ENCODE measurements around the gene FOXK1.

Gene FOXK1

DNA sequence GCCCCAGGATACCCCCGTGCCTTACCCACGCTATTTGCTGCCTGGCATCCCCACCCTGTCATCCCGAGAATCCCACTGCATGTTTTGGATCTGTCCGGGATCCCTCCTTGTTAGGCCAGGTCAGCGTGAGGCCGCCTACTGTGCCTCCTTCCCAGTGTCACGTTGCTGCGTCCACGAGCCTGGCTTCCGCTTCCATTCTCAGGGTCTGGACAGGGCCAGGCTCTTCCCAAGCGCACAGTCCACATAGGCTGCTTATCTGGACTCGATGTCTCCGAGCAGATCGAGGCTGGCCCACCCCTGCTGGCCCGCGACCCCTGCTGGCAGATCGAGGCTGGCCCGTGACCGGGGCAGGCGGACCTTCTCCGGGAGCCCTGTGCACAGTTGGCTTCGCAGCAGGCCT is 27.1 kb downstream of the FOXK1 start:
- Histone ChIP-seq H3K9ac (ENCODE audit: low read depth in 1 of 2, low read length in 2 of 2) (no peak overlapping the region), H3K27ac (ENCODE audit: low read depth, low read length) (no peak overlapping the region), H3K9me3 (ENCODE audit: control insufficient read depth in 1 of 2, low read length in 2 of 2) (no peaks in the 10 kb centered on the region), H3K27me3 (ENCODE audit: control insufficient read depth in 1 of 2, insufficient read depth in 2 of 2, low read length in 2 of 2) (no peaks in the 10 kb centered on the region), H3K4me3 (ENCODE audit: low read depth in 1 of 2, low read length in 2 of 2) (no peak overlapping the region), H3K36me3 (ENCODE audit: control insufficient read depth in 1 of 2, insufficient read depth in 2 of 2, low read length in 2 of 2) (peaks cover 0 to 8% of the 10 kb centered on the region in 2 donors), H3K4me1 (ENCODE audit: control insufficient read depth in 1 of 2, insufficient read depth in 2 of 2, low read length in 2 of 2) (peaks cover 10 to 12% of the 10 kb centered on the region in 2 donors)

DNA sequence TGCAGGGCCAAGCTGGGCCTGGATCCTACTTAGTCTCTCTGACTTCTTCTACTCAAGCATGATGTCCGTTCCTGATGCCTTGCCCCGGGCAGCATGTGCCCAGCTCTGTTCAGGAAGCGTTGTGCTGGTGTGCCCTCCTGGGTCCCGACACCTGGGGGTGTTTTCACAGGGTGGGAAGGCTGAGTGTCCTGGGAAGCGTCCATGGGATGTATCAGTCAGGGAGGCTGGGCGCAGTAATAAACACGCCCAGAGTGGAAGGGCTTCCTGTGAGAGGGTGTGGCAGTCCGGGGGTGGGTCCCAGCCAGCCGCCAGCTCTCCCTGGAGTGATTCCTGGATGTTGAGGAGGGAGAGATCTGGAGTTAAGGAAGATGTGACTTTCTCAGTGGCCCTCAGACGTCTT is 29.0 kb downstream of the FOXK1 start:
- Histone ChIP-seq H3K9ac (ENCODE audit: low read depth in 1 of 2, low read length in 2 of 2) (no peak overlapping the region), H3K4me3 (ENCODE audit: low read depth in 1 of 2, low read length in 2 of 2) (no peak overlapping the region), H3K27ac (ENCODE audit: low read depth, low read length) (no peak overlapping the region), H3K27me3 (ENCODE audit: control insufficient read depth in 1 of 2, insufficient read depth in 2 of 2, low read length in 2 of 2) (no peaks in the 10 kb centered on the region), H3K4me1 (ENCODE audit: control insufficient read depth in 1 of 2, insufficient read depth in 2 of 2, low read length in 2 of 2) (peaks cover 10 to 17% of the 10 kb centered on the region in 2 donors), H3K9me3 (ENCODE audit: control insufficient read depth in 1 of 2, low read length in 2 of 2) (no peaks in the 10 kb centered on the region), H3K36me3 (ENCODE audit: control insufficient read depth in 1 of 2, insufficient read depth in 2 of 2, low read length in 2 of 2) (peaks cover 0 to 8% of the 10 kb centered on the region in 2 donors)

DNA sequence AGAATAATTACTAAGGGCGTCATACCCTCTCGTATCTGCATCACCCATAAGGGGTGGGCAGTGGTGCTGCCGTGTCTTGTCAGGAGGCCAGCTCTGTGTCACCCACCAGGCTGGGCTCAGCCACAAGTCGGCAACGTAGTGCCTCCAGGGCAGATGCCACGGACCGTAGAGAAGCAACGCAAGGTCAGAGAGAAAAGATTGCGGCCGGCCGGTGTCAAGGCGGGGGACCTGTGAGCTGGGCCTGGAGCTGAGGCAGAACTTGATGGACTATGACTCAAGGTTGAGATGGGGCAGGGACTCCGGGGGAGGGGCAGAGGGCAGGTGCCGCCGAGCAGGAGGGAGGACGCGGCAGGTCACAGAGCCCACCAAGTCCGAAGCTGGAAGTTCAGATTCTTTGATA is 29.5 kb downstream of the FOXK1 start:
- H3K27me3 ChIP-seq (ENCODE audit: control insufficient read depth in 1 of 2, insufficient read depth in 2 of 2, low read length in 2 of 2) = no peaks in the 10 kb centered on the region
- no peak overlapping the region for H3K4me3 ChIP-seq (ENCODE audit: low read depth in 1 of 2, low read length in 2 of 2)
- H3K27ac ChIP-seq (ENCODE audit: low read depth, low read length) = no peak overlapping the region
- peaks cover 10 to 17% of the 10 kb centered on the region in 2 donors for H3K4me1 ChIP-seq (ENCODE audit: control insufficient read depth in 1 of 2, insufficient read depth in 2 of 2, low read length in 2 of 2)
- H3K9me3 ChIP-seq (ENCODE audit: control insufficient read depth in 1 of 2, low read length in 2 of 2) = no peaks in the 10 kb centered on the region
- H3K9ac ChIP-seq (ENCODE audit: low read depth in 1 of 2, low read length in 2 of 2) = no peak overlapping the region
- H3K36me3 ChIP-seq (ENCODE audit: control insufficient read depth in 1 of 2, insufficient read depth in 2 of 2, low read length in 2 of 2) = peaks cover 0 to 8% of the 10 kb centered on the region in 2 donors

DNA sequence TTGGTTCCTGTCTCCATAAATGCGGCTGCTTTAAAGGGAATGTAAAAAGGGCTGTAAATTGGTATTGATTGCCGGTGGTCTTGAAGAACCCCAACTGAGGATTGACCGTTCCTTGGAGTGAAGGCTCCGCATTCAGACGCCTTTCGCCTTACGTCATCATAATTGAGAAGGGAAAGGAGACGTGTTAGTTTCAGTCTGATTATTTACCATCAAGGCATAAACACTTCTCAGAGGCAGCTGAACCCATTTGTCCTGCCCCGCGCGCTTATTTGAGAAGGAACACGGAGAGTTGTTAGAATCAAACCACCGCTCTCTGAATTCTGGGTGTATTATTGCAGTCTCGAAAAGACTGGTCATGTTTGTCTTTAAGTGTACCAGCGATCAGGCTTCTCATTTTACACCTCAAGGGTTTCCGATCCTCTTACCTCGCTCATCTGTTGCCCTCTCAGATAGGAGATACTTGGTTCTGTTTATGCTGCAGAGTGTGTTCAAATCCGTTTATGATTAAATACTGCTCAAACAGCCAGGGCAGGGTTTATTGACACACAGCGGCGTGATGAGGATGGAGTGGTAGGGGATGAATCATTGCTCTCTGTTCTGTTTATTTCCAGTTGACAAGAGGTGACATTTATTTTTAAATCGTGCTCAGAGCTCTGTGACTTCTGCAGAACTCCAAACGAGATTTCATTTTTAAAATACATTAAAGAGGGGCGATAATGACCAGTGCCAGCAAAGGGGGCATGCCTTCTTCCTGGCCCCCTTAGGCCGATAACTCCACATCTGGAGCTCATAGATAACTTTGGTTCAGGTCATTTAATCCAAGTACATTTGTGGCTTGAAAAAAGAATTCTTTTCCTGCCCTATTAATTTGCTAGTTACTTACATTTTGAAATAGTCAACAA is 30.4 kb downstream of the FOXK1 start:
- Histone ChIP-seq H3K27me3 (ENCODE audit: control insufficient read depth in 1 of 2, insufficient read depth in 2 of 2, low read length in 2 of 2) (no peaks in the 10 kb centered on the region), H3K9me3 (ENCODE audit: control insufficient read depth in 1 of 2, low read length in 2 of 2) (no peaks in the 10 kb centered on the region), H3K4me1 (ENCODE audit: control insufficient read depth in 1 of 2, insufficient read depth in 2 of 2, low read length in 2 of 2) (peaks cover 10 to 17% of the 10 kb centered on the region in 2 donors), H3K9ac (ENCODE audit: low read depth in 1 of 2, low read length in 2 of 2) (no peak overlapping the region), H3K4me3 (ENCODE audit: low read depth in 1 of 2, low read length in 2 of 2) (peak overlapping the region in 1 of 2 donors; percentile 17), H3K36me3 (ENCODE audit: control insufficient read depth in 1 of 2, insufficient read depth in 2 of 2, low read length in 2 of 2) (peaks cover 0 to 10% of the 10 kb centered on the region in 2 donors), H3K27ac (ENCODE audit: low read depth, low read length) (no peak overlapping the region)

DNA sequence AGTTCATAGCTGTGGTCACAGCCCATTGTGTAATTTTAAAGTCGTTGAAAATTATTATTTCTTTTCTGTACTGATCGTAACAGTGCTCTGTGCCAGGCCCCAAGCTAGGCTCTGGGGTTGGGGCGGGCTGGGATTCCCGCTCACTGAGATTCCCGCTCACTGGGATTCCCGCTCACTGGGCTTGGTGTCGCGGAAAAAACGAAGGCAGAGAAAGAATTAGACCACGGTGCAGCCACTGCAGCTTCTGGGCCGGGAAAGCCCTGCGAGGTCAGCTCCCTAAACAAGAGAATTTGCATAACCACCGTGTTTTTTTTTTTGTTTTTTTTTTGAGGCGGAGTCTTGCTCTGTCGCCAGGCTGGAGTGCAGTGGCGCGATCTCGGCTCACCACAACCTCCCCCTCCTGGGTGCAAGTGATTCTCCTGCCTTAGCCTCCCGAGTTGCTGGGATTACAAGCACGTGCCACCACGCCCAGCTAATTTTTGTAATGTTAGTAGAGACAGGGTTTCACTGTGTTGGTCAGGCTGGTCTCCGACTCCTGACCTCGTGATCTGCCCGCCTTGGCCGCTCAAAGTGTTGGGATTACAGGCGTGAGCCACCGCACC is 31.2 kb downstream of the FOXK1 start:
- H3K4me1 ChIP-seq (ENCODE audit: control insufficient read depth in 1 of 2, insufficient read depth in 2 of 2, low read length in 2 of 2) = peaks cover 10 to 17% of the 10 kb centered on the region in 2 donors
- H3K9ac ChIP-seq (ENCODE audit: low read depth in 1 of 2, low read length in 2 of 2) = no peak overlapping the region
- H3K27ac ChIP-seq (ENCODE audit: low read depth, low read length) = no peak overlapping the region

DNA sequence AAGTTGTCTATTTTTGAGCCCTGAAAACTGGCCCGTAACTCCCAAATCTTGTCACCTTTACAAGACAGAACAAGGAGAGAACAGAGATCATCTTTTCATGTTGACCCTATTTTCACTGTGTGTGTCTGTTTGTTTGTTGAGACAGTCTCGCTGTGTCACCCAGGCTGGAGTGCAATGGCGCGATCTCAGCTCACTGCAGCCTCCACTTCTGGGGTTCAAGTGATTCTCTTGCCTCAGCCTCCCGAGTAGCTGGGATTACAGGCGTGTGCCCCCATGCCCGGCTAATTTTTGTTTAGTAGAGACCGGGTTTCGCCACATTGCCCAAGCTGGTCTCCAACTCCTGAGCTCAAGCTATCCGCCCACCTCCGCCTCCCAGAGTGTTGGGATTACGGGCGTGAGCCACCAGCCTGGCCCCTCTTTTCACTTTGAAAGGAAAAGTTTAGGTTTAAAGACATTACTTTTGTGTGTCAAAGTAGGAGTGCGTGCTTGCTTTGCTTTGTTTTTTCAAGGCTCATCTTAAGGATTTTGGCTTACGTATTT is 32.1 kb downstream of the FOXK1 start:
- H3K4me1 ChIP-seq (ENCODE audit: control insufficient read depth in 1 of 2, insufficient read depth in 2 of 2, low read length in 2 of 2) = peaks cover 10 to 17% of the 10 kb centered on the region in 2 donors
- H3K9me3 ChIP-seq (ENCODE audit: control insufficient read depth in 1 of 2, low read length in 2 of 2) = no peaks in the 10 kb centered on the region
- no peaks in the 10 kb centered on the region for H3K27me3 ChIP-seq (ENCODE audit: control insufficient read depth in 1 of 2, insufficient read depth in 2 of 2, low read length in 2 of 2)
- no peak overlapping the region for H3K4me3 ChIP-seq (ENCODE audit: low read depth in 1 of 2, low read length in 2 of 2)
- H3K9ac ChIP-seq (ENCODE audit: low read depth in 1 of 2, low read length in 2 of 2) = no peak overlapping the region
- H3K36me3 ChIP-seq (ENCODE audit: control insufficient read depth in 1 of 2, insufficient read depth in 2 of 2, low read length in 2 of 2) = peaks cover 4 to 19% of the 10 kb centered on the region in 2 donors
- H3K27ac ChIP-seq (ENCODE audit: low read depth, low read length) = no peak overlapping the region

More for the DNA sequence above, 31.2 kb downstream of the FOXK1 start:
- peaks cover 4 to 17% of the 10 kb centered on the region in 2 donors for H3K36me3 ChIP-seq (ENCODE audit: control insufficient read depth in 1 of 2, insufficient read depth in 2 of 2, low read length in 2 of 2)
- no peaks in the 10 kb centered on the region for H3K27me3 ChIP-seq (ENCODE audit: control insufficient read depth in 1 of 2, insufficient read depth in 2 of 2, low read length in 2 of 2)
- peak overlapping the region in 1 of 2 donors; percentile 17 for H3K4me3 ChIP-seq (ENCODE audit: low read depth in 1 of 2, low read length in 2 of 2)
- H3K9me3 ChIP-seq (ENCODE audit: control insufficient read depth in 1 of 2, low read length in 2 of 2) = no peaks in the 10 kb centered on the region

DNA sequence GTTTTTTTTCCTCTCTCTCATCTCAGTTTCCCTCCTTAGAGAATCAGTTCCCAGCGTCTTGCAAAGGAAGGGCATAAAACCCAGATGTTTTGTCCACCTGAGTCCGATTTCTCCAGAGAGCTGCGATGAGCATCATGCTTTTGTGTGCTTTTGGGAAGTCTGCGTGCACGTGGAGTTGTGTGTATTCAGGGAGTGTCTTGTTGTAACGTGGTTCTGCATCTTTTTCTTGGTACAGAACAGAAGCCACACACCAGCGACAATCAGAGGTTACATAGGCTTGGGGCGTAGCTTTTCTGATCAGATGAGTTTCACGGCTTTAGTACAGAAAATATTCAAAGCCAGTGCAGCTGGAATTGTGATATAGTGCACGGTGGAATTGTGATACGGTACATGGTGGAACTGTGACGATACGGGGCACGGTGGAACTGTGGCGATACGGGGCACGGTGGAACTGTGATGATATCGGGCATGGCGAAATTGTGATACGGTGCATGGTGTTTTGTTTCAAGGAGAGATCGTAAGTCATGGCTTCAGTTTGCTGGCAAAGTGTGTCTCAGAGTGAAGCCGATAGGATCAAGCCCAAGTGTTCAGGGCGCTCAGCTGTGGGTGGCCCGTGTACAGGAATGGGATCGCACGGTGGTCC is 32.8 kb downstream of the FOXK1 start:
- H3K9me3 ChIP-seq (ENCODE audit: control insufficient read depth in 1 of 2, low read length in 2 of 2) = no peaks in the 10 kb centered on the region
- no peak overlapping the region for H3K9ac ChIP-seq (ENCODE audit: low read depth in 1 of 2, low read length in 2 of 2)
- H3K36me3 ChIP-seq (ENCODE audit: control insufficient read depth in 1 of 2, insufficient read depth in 2 of 2, low read length in 2 of 2) = peaks cover 4 to 19% of the 10 kb centered on the region in 2 donors
- peaks cover 10 to 17% of the 10 kb centered on the region in 2 donors for H3K4me1 ChIP-seq (ENCODE audit: control insufficient read depth in 1 of 2, insufficient read depth in 2 of 2, low read length in 2 of 2)
- no peak overlapping the region for H3K4me3 ChIP-seq (ENCODE audit: low read depth in 1 of 2, low read length in 2 of 2)
- no peaks in the 10 kb centered on the region for H3K27me3 ChIP-seq (ENCODE audit: control insufficient read depth in 1 of 2, insufficient read depth in 2 of 2, low read length in 2 of 2)
- no peak overlapping the region for H3K27ac ChIP-seq (ENCODE audit: low read depth, low read length)

DNA sequence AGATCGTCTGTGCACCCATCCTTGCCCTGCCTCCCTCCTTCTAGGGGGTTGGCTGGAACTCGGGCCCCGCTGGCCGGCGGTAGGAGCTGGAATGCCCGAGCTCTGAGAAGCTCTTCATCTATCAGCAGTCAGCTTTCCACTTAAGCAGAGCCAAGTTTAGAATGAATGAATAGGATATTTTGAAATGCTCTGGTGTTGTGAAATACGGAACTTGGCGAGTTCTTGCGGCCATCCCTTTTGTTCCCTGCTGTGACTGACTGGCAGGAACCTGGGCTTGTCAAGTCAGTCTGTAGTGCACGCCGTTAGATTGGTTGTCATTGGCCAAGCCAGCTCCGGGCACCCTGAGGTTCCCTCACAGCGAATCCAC is 33.3 kb downstream of the FOXK1 start:
- Histone ChIP-seq H3K4me1 (ENCODE audit: control insufficient read depth in 1 of 2, insufficient read depth in 2 of 2, low read length in 2 of 2) (peaks cover 10 to 17% of the 10 kb centered on the region in 2 donors), H3K27me3 (ENCODE audit: control insufficient read depth in 1 of 2, insufficient read depth in 2 of 2, low read length in 2 of 2) (no peaks in the 10 kb centered on the region), H3K9ac (ENCODE audit: low read depth in 1 of 2, low read length in 2 of 2) (no peak overlapping the region), H3K27ac (ENCODE audit: low read depth, low read length) (no peak overlapping the region), H3K9me3 (ENCODE audit: control insufficient read depth in 1 of 2, low read length in 2 of 2) (no peaks in the 10 kb centered on the region), H3K4me3 (ENCODE audit: low read depth in 1 of 2, low read length in 2 of 2) (no peak overlapping the region), H3K36me3 (ENCODE audit: control insufficient read depth in 1 of 2, insufficient read depth in 2 of 2, low read length in 2 of 2) (peaks cover 4 to 19% of the 10 kb centered on the region in 2 donors)

DNA sequence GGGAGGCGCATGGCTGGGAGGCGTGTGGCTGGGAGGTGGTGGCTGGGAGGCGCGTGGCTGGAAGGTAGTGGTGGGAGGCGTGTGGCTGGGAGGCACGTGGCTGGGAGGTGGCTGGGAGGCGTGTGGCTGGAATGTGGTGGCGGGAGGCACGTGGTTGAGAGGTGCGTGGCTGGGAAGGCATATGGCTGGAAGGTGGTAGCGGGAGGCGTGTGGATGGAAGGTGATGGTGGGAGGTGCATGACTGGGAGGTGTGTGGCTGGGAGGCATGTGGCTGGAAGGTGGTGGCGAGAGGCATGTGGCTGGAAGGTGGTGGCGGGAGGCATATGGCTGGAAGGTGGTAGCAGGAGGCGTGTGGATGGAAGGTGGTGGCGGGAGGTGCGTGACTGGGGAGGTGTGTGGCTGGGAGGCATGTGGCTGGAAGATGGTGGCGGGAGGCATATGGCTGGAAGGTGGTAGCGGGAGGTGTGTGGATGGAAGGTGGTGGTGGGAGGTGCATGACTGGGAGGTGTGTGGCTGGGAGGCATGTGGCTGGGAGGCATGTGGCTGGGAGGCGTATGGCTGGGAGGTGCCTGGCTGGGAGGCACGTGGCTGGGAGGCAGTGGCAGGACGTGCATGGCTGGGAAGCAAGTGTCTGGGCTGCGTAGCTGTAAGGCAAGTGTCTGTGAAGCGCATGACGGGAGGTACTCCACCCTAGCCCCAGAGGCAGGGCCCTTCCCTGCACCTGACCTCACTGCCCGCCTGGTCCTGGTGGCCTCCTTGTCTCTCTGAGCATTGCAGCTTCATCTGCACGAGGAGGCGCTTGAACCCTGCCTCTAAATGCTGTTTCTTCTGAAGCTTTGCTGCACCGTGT is 35.1 kb downstream of the FOXK1 start:
- peaks cover 4 to 12% of the 10 kb centered on the region in 2 donors for H3K36me3 ChIP-seq (ENCODE audit: control insufficient read depth in 1 of 2, insufficient read depth in 2 of 2, low read length in 2 of 2)
- H3K27ac ChIP-seq (ENCODE audit: low read depth, low read length) = no peak overlapping the region
- no peak overlapping the region for H3K4me3 ChIP-seq (ENCODE audit: low read depth in 1 of 2, low read length in 2 of 2)
- no peaks in the 10 kb centered on the region for H3K27me3 ChIP-seq (ENCODE audit: control insufficient read depth in 1 of 2, insufficient read depth in 2 of 2, low read length in 2 of 2)
- peaks cover 9 to 12% of the 10 kb centered on the region in 2 donors for H3K4me1 ChIP-seq (ENCODE audit: control insufficient read depth in 1 of 2, insufficient read depth in 2 of 2, low read length in 2 of 2)
- no peaks in the 10 kb centered on the region for H3K9me3 ChIP-seq (ENCODE audit: control insufficient read depth in 1 of 2, low read length in 2 of 2)
- H3K9ac ChIP-seq (ENCODE audit: low read depth in 1 of 2, low read length in 2 of 2) = no peak overlapping the region

All from duodenal mucosa (tissue), 2 donors.